Neural cell (in vitro differentiated cells): ENCODE results near the gene SPPL3. TPM values are rescaled to one million over a fixed set of nuclear protein-coding genes. Genes with fewer than 3 reads are reported as not detected.

Source experiments
- H2AFZ ChIP-seq: fragments of 200-600, 300-800 bp; sonication (generic), shearing (Covaris generic); 2 replicates; pipeline ENCODE4 v1.6.0; 2014; ENCODE audit warnings: low read depth, mild to moderate bottlenecking, antibody characterized with exemption, low read length, moderate library complexity
- H3F3A ChIP-seq: fragments of 200-600 bp; shearing (Covaris generic); 2 replicates; pipeline ENCODE4 v1.6.1; 2016; ENCODE audit warnings: mild to moderate bottlenecking, moderate library complexity, mixed read lengths, antibody characterized with exemption, low read length; ENCODE audit not compliant: insufficient read depth, poor library complexity, severe bottlenecking
- H3K27ac ChIP-seq: fragments of 200-600, 300-800 bp; sonication (generic), shearing (Covaris generic); 2 replicates; pipeline ENCODE4 v1.5.1; 2014; ENCODE audit warnings: mild to moderate bottlenecking, low read length, moderate library complexity
- H3K27me3 ChIP-seq: fragments of 300-800, 200-600 bp; sonication (generic), shearing (Covaris generic); 2 replicates; pipeline ENCODE4 v1.6.0; 2014; ENCODE audit warnings: mild to moderate bottlenecking, low read depth, low read length, moderate library complexity; ENCODE audit not compliant: insufficient read depth
- H3K36me3 ChIP-seq: fragments of 300-800, 200-600 bp; sonication (generic), shearing (Covaris generic); 2 replicates; pipeline ENCODE4 v1.5.1; 2014; ENCODE audit warnings: mild to moderate bottlenecking, antibody characterized with exemption, low read length, moderate library complexity; ENCODE audit not compliant: insufficient read depth
- H3K4me2 ChIP-seq: fragments of 300-800, 200-600 bp; sonication (generic), shearing (Covaris generic); 2 replicates; pipeline ENCODE4 v1.6.0; 2014; ENCODE audit warnings: mild to moderate bottlenecking, low read length
- H3K4me3 ChIP-seq: fragments of 300-800, 200-600 bp; sonication (generic), shearing (Covaris generic); 2 replicates; pipeline ENCODE4 v1.5.1; 2014; ENCODE audit warnings: mild to moderate bottlenecking, low read length, moderate library complexity
- H3K79me2 ChIP-seq: fragments of 200-600 bp; shearing (Covaris generic); replicated peaks from 2 replicates; pipeline ENCODE4 v1.6.0; 2014; ENCODE audit warnings: mild to moderate bottlenecking, low read length, moderate library complexity; ENCODE audit not compliant: insufficient read depth
- H3K9ac ChIP-seq: fragments of 300-800, 200-600 bp; sonication (generic), shearing (Covaris generic); 2 replicates; pipeline ENCODE4 v1.6.1; 2016; ENCODE audit warnings: mild to moderate bottlenecking, low read length, mixed read lengths
- H3K9me2 ChIP-seq: fragments of 200-600 bp; shearing (Covaris generic); 2 replicates; pipeline ENCODE4 v1.6.1; 2016; ENCODE audit warnings: mild to moderate bottlenecking, low read length, mixed read lengths; ENCODE audit not compliant: insufficient read depth
- H3K9me3 ChIP-seq: fragments of 200-600, 300-800 bp; sonication (generic), shearing (Covaris generic); 2 replicates; pipeline ENCODE4 v1.6.1; 2016; ENCODE audit warnings: mild to moderate bottlenecking, mixed run types, low read length, moderate library complexity, mixed read lengths
- H4K20me1 ChIP-seq: fragments of 200-600 bp; shearing (Covaris generic); 2 replicates; pipeline ENCODE4 v1.6.1; 2016; ENCODE audit warnings: mild to moderate bottlenecking, mixed run types; ENCODE audit not compliant: insufficient read depth
- CTCF ChIP-seq: fragments of 450-650 bp; IDR thresholded peaks from 2 replicates; pipeline ENCODE4 v1.5.1; 2014; ENCODE audit warnings: antibody characterized with exemption, mild to moderate bottlenecking, moderate library complexity; ENCODE audit not compliant: poor library complexity, severe bottlenecking
- EP300 ChIP-seq: fragments of 450-650 bp; conservative IDR thresholded peaks from 2 replicates; pipeline ENCODE4 v1.6.1; 2014; ENCODE audit warnings: antibody characterized with exemption, mild to moderate bottlenecking, moderate library complexity; ENCODE audit not compliant: poor library complexity, severe bottlenecking
- EZH2 ChIP-seq: fragments of 200-600, 300-800 bp; shearing (Covaris generic), sonication (generic); IDR thresholded peaks from 2 replicates; pipeline ENCODE4 v1.6.1; 2014; ENCODE audit warnings: antibody characterized with exemption, low read length, borderline replicate concordance, mild to moderate bottlenecking; ENCODE audit not compliant: insufficient read depth, poor library complexity, severe bottlenecking
- MXI1 ChIP-seq: fragments of 450-650 bp; conservative IDR thresholded peaks from 2 replicates; pipeline ENCODE4 v1.6.1; 2014; ENCODE audit warnings: antibody characterized with exemption, mild to moderate bottlenecking; ENCODE audit not compliant: poor library complexity, severe bottlenecking
- POLR2AphosphoS5 ChIP-seq: IDR thresholded peaks from 2 replicates; pipeline ENCODE4 v1.6.1; 2012
- RAD21 ChIP-seq: fragments of 450-650 bp; conservative IDR thresholded peaks from 2 replicates; pipeline ENCODE4 v1.6.1; 2014; ENCODE audit warnings: antibody characterized with exemption, mild to moderate bottlenecking, moderate library complexity
- REST ChIP-seq: IDR thresholded peaks from 2 replicates; pipeline ENCODE4 v1.6.1; 2012; ENCODE audit warnings: borderline replicate concordance
- SMC3 ChIP-seq: fragments of 450-650 bp; conservative IDR thresholded peaks from 2 replicates; pipeline ENCODE4 v1.6.1; 2014; ENCODE audit warnings: antibody characterized with exemption, mild to moderate bottlenecking, moderate library complexity; ENCODE audit not compliant: poor library complexity
- TAF1 ChIP-seq: IDR thresholded peaks from 2 replicates; pipeline ENCODE4 v1.6.1; 2012; ENCODE audit warnings: low read depth
- polyA plus RNA-seq: library from polyadenylated mRNA; depleted of rRNA; stranded (reverse); fragments of >200 nt; gene quantifications from 2 replicates; pipeline ENCODE4 v1.2.3, GENCODE V29; 2014

Gene SPPL3
- polyA plus RNA-seq, 1 donor from 2014 or later: 21.3 TPM

- Histone ChIP-seq H3K4me3 (no peak overlapping the region), H3K79me2 (peaks cover 3% of the 10 kb centered on the region), H3K27ac (no peak overlapping the region), H3K9me3 (no peaks in the 10 kb centered on the region), H3F3A (no peaks in the 10 kb centered on the region), H2AFZ (no peak overlapping the region), H3K4me2 (no peak overlapping the region), H3K9ac (no peak overlapping the region), H3K36me3 (no peaks in the 10 kb centered on the region), H4K20me1 (no peaks in the 10 kb centered on the region), H3K27me3 (no peaks in the 10 kb centered on the region), H3K9me2 (no peaks in the 10 kb centered on the region)
- no peak for TF ChIP-seq EZH2
- no peak for TF ChIP-seq MXI1
- TF ChIP-seq CTCF: no peak
- no peak for TF ChIP-seq TAF1
- no peak for TF ChIP-seq RAD21
- no peak for TF ChIP-seq EP300
- no peak for TF ChIP-seq SMC3
- no peak for TF ChIP-seq POLR2AphosphoS5
- no peak for TF ChIP-seq REST
Observed at GRCh38 chr12:120866108-120866507, 38.0 kb downstream of the SPPL3 start.

- no peaks in the 10 kb centered on the region for H4K20me1 ChIP-seq
- no peaks in the 10 kb centered on the region for H3K9me3 ChIP-seq
- H3K79me2 ChIP-seq: peaks cover 3% of the 10 kb centered on the region
Observed at GRCh38 chr12:120865098-120865497, 39.1 kb downstream of the SPPL3 start.

More at GRCh38 chr12:120865098-120865497, 39.1 kb downstream of the SPPL3 start:
- Histone ChIP-seq H3K9ac (no peak overlapping the region), H3K4me3 (no peak overlapping the region), H3K36me3 (no peaks in the 10 kb centered on the region), H3K27ac (no peak overlapping the region), H3K9me2 (no peaks in the 10 kb centered on the region), H2AFZ (no peak overlapping the region), H3K4me2 (no peak overlapping the region), H3F3A (no peaks in the 10 kb centered on the region), H3K27me3 (no peaks in the 10 kb centered on the region)
- no peak for TF ChIP-seq TAF1
- no peak for TF ChIP-seq POLR2AphosphoS5
- no peak for TF ChIP-seq REST
- no peak for TF ChIP-seq EZH2
- no peak for TF ChIP-seq EP300
- no peak for TF ChIP-seq SMC3
